GM12878 (cell line): Measurements from ENCODE around the gene STON2. TPM values are rescaled to one million over a fixed set of nuclear protein-coding genes. Genes with fewer than 3 reads are reported as not detected.

ENCODE experiments used
- ATAC-seq: fragments of 200-7000 bp; cut with Tn5 transposase; 3 replicates; pipeline ENCODE4 v1.9.1; 2020; ENCODE audit warnings: mild to moderate bottlenecking, moderate library complexity
- BruUV-seq: library from RNA; stranded (reverse); fragments of 400-500 nt; replicated peaks from 2 replicates; lab custom pipeline; 2021; lab: Mats Ljungman, UMichigan
- CTCF ChIA-PET: fragments of 300-600 bp; sonication (Branson Sonifier 250); formaldehyde crosslinking; extraction: SDS; loops from one replicate; lab custom pipeline; 2021; ENCODE audit warnings: inconsistent platforms; lab: Yijun Ruan, JAX
- POLR2A ChIA-PET: fragments of 350-600 bp; formaldehyde crosslinking; extraction: SDS; loops from one replicate; lab custom pipeline; 2021; ENCODE audit warnings: inconsistent platforms; lab: Charles Lee
- RAD21 ChIA-PET: fragments of 300-600 bp; sonication (Branson Sonifier 250); formaldehyde crosslinking; loops from one replicate; lab custom pipeline; 2023; ENCODE audit warnings: antibody characterized with exemption; ENCODE audit not compliant: unreplicated experiment; lab: Charles Lee
- SMC1A ChIA-PET: fragments of 300-600 bp; sonication (Branson Sonifier 250); formaldehyde crosslinking; loops from one replicate; lab custom pipeline; 2023; ENCODE audit not compliant: unreplicated experiment, uncharacterized antibody; lab: Charles Lee
- DNase-seq: peaks from one replicate; pipeline ENCODE4 v3.0.0-alpha.2; 2011; ENCODE audit warnings: low read depth, low spot score
- FAIRE-seq: peaks from 3 replicates; lab custom pipeline; 2011; peaks lifted over from hg19 to GRCh38; lab: Jason Lieb, UNC
- H2AFZ ChIP-seq: 2 replicates; pipeline ENCODE4 v1.6.0; 2011; ENCODE audit warnings: low read depth, low read length, control low read depth; ENCODE audit not compliant: control insufficient read depth
- H3K27ac ChIP-seq: 2 replicates; pipeline ENCODE4 v1.5.1; 2011; ENCODE audit warnings: control low read depth; ENCODE audit not compliant: control insufficient read depth, insufficient read depth
- H3K27me3 ChIP-seq, 2 experiments: replicated peaks in 1 of 2; 2 replicates each; pipeline versions ENCODE4 v1.6.0 to v1.6.1; 2011; ENCODE audit warnings: low read length in 1 of 2; ENCODE audit not compliant: control insufficient read depth in 2 of 2, insufficient read depth in 2 of 2
- H3K36me3 ChIP-seq, 2 experiments: 2 replicates each; pipeline ENCODE4 v1.5.1; 2011; ENCODE audit warnings: low read length in 1 of 2; ENCODE audit not compliant: control insufficient read depth in 2 of 2, insufficient read depth in 2 of 2
- H3K4me1 ChIP-seq: 2 replicates; pipeline ENCODE4 v1.6.1; 2011; ENCODE audit warnings: mild to moderate bottlenecking, low read length, moderate library complexity, mixed read lengths; ENCODE audit not compliant: control insufficient read depth, insufficient read depth
- H3K4me2 ChIP-seq: 2 replicates; pipeline ENCODE4 v1.6.0; 2011; ENCODE audit warnings: control low read depth; ENCODE audit not compliant: control insufficient read depth, insufficient read depth
- H3K4me3 ChIP-seq: fragments of 200-600 bp; sonication (generic); 2 replicates; pipeline ENCODE4 v1.5.1; 2016
- H3K79me2 ChIP-seq: 2 replicates; pipeline ENCODE4 v1.6.0; 2011; ENCODE audit warnings: low read length; ENCODE audit not compliant: control insufficient read depth, insufficient read depth
- H3K9ac ChIP-seq: 2 replicates; pipeline ENCODE4 v1.8.0; 2011; ENCODE audit warnings: low read length, control low read depth, mixed read lengths; ENCODE audit not compliant: control insufficient read depth, insufficient read depth
- H3K9me3 ChIP-seq: replicated peaks from 3 replicates; pipeline ENCODE4 v1.5.1; 2011; ENCODE audit warnings: mild to moderate bottlenecking, low read length; ENCODE audit not compliant: control insufficient read depth, insufficient read depth
- H4K20me1 ChIP-seq: 2 replicates; pipeline ENCODE4 v1.6.0; 2011; ENCODE audit not compliant: control insufficient read depth, insufficient read depth
- BCL11A ChIP-seq: IDR thresholded peaks from 2 replicates; pipeline ENCODE4 v1.6.1; 2011; ENCODE audit warnings: low read depth, low read length
- EP300 ChIP-seq, 2 experiments: fragments of 150-350 bp in 1 of 2; IDR thresholded peaks; 2 replicates each; pipeline ENCODE4 v1.6.1; 2011 to 2012; ENCODE audit warnings: low read depth in 2 of 2, low read length in 2 of 2, borderline replicate concordance in 1 of 2, improper control_type of control experiment in 1 of 2, inconsistent platforms in 1 of 2; ENCODE audit not compliant: control insufficient read depth in 1 of 2
- EZH2 ChIP-seq: IDR thresholded peaks from 2 replicates; pipeline ENCODE4 v1.6.1; 2012; ENCODE audit warnings: low read depth, mild to moderate bottlenecking, control low read depth, inconsistent platforms, low read length, borderline replicate concordance; ENCODE audit not compliant: control insufficient read depth
- HDGF ChIP-seq: fragments of 450-650 bp; IDR thresholded peaks from 2 replicates; pipeline ENCODE4 v1.6.1; 2016; ENCODE audit warnings: antibody characterized with exemption
- KAT2A ChIP-seq: conservative IDR thresholded peaks from 2 replicates; pipeline ENCODE4 v1.6.1; 2011; ENCODE audit warnings: low read depth, low read length; ENCODE audit not compliant: control insufficient read depth
- NR2C2 ChIP-seq: IDR thresholded peaks from 2 replicates; pipeline ENCODE4 v1.6.1; 2011; ENCODE audit warnings: borderline replicate concordance, low read depth; ENCODE audit not compliant: control insufficient read depth, insufficient read length
- RAD51 ChIP-seq: fragments of 450-650 bp; IDR thresholded peaks from 2 replicates; pipeline ENCODE4 v1.6.1; 2016; ENCODE audit warnings: moderate library complexity, mild to moderate bottlenecking, inconsistent platforms
- SIN3A ChIP-seq: IDR thresholded peaks from 2 replicates; pipeline ENCODE4 v1.6.1; 2012; ENCODE audit warnings: low read depth, low read length, improper control_type of control experiment
- SIX5 ChIP-seq: IDR thresholded peaks from 2 replicates; pipeline ENCODE4 v1.6.1; 2011; ENCODE audit warnings: mild to moderate bottlenecking, low read depth, low read length, moderate library complexity; ENCODE audit not compliant: severe bottlenecking
- SMAD5 ChIP-seq: IDR thresholded peaks from 2 replicates; pipeline ENCODE4 v1.6.1; 2016; ENCODE audit warnings: antibody characterized with exemption, low read depth
- ZNF217 ChIP-seq: fragments of 450-650 bp; IDR thresholded peaks from 2 replicates; pipeline ENCODE4 v1.6.1; 2017; ENCODE audit warnings: antibody characterized with exemption, mild to moderate bottlenecking
- WGBS: methylation state at CpG from one replicate; pipeline ENCODE4 v1.1.6; 2016; ENCODE audit warnings: low lambda C conversion rate; ENCODE audit not compliant: insufficient replicate concordance, insufficient coverage; ENCODE audit errors: missing lambda C conversion rate; 5-methylcytosine and 5-hydroxymethylcytosine counted together
- in situ Hi-C: fragments of 300-500 bp; cut with MboI; formaldehyde crosslinking; loops from 9 replicates; pipeline ENCODE4 v1.14.3; 2018; ENCODE audit warnings: mixed read lengths
- intact Hi-C: fragments of 100-400 bp; cut with micrococcal nuclease; formaldehyde crosslinking; loops from one replicate; pipeline ENCODE4 v1.14.2; 2022; ENCODE audit not compliant: unreplicated experiment
- polyA plus RNA-seq, 11 experiments: library from polyadenylated mRNA; depleted of rRNA in 4 of 11; unstranded in 6 of 11; stranded (reverse) in 5 of 11; fragments of >200 nt; fragmentation: Nextera tagmentation in 4 of 11; fragmentation: Illumina TruSeq in 1 of 11; extraction: Ambion mirVana in 4 of 11; extraction: Trizol in 1 of 11; gene quantifications; 1 replicate in 1 of 11; 2 replicates in 10 of 11; pipeline versions ENCODE4 v1.2.1 to v1.2.3, GENCODE V29; 2011 to 2016; ENCODE audit warnings: inconsistent platforms in 2 of 11, missing spikeins in 2 of 11, low read depth in 1 of 11
- total RNA-seq, 4 experiments: library from RNA; depleted of rRNA in 3 of 4; stranded (reverse); fragments of >200 nt in 3 of 4; fragmentation: Illumina TruSeq in 1 of 4; extraction: Trizol in 1 of 4; gene quantifications; 2 replicates each; pipeline versions ENCODE4 v1.2.1 to v1.2.3, GENCODE V29; 2013 to 2021
- TF ChIP-seq, protein P1 (sequence below): IDR thresholded peaks from 2 replicates; pipeline ENCODE4 v1.6.1; 2011; ENCODE audit warnings: mild to moderate bottlenecking, low read depth, low read length, moderate library complexity; ENCODE audit not compliant: insufficient replicate concordance

STON2 gene
- total and polyA plus RNA-seq, 10 of the 15 experiments (the other 5 are each of a cell fraction or from before 2014, with no cell fraction given) = 0.03 to 0.13 (median 0.03) TPM; not detected in 7

- TF ChIP-seq SIN3A (no peak), EZH2 (no peak)
- TF ChIP-seq, all 136 proteins: peak for 0
Measured at GRCh38 chr14:81323093-81323492, 77.0 kb downstream of the STON2 start (continued).

- in situ Hi-C loops (no loop called here), intact Hi-C loops (no loop called here)
- TF ChIP-seq KAT2A = no peak
- ChIA-PET CTCF (no interaction called here), RAD21 (no interaction called here), POLR2A (no interaction called here), SMC1A (no interaction called here)
- FAIRE-seq (no peak), ATAC-seq (no peak), DNase-seq (no peak)
- no peaks in the 10 kb centered on the region for H4K20me1 ChIP-seq
- H2AFZ ChIP-seq = no peak overlapping the region
- H3K4me3 ChIP-seq = no peak overlapping the region
- 28% methylated on average over 3 of the region's 3 CpGs for WGBS
- no peaks in the 10 kb centered on the region for H3K4me1 ChIP-seq
- no peak overlapping the region for H3K9ac ChIP-seq
- H3K79me2 ChIP-seq = no peaks in the 10 kb centered on the region
- no peak overlapping the region for H3K27ac ChIP-seq
- H3K36me3 ChIP-seq = no peaks in the 10 kb centered on the region
- no peak overlapping the region for H3K4me2 ChIP-seq
- H3K9me3 ChIP-seq = no peaks in the 10 kb centered on the region
- H3K27me3 ChIP-seq = no peaks in the 10 kb centered on the region
- BruUV-seq = no TSS peak
Measured at GRCh38 chr14:81319946-81320345, 80.2 kb downstream of the STON2 start.

DNA sequence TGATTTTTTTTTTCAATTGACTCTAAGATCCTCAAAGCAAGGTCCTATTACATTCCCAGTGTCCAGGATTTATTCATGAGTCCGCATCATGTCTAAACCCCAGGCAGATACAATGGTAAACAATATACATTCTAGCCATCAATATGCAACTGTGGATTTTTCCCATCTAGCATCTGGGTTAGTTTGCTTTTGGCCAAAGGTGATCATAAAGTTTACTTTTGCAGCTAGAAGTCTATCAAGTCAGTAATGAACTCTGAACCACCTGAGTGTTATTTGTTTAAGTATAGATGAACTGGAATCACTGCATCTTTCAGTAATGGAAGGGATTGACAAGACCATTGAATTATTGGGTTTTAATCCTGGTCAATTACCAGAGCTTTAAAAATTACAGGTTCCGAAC lies 80.8 kb downstream of the STON2 start:
- Histone ChIP-seq H3K27ac (no peak overlapping the region), H3K9me3 (no peaks in the 10 kb centered on the region), H3K4me2 (no peak overlapping the region), H3K4me1 (no peaks in the 10 kb centered on the region), H3K27me3 (no peaks in the 10 kb centered on the region), H4K20me1 (no peaks in the 10 kb centered on the region), H3K79me2 (no peaks in the 10 kb centered on the region), H3K36me3 (no peaks in the 10 kb centered on the region), H3K9ac (no peak overlapping the region), H2AFZ (no peak overlapping the region), H3K4me3 (no peak overlapping the region)
- ChIA-PET POLR2A (no interaction called here), RAD21 (no interaction called here), SMC1A (no interaction called here), CTCF (no interaction called here)
- DNase-seq = no peak
- no peak for ATAC-seq
- WGBS = 58% methylated on average over 2 of the region's 2 CpGs
- FAIRE-seq = no peak
- in situ Hi-C loops = no loop called here
- intact Hi-C loops = no loop called here
- BruUV-seq = no TSS peak
- no peak for TF ChIP-seq EP300 (IDR thresholded peaks at IDR 0.05; ENCODE audit: borderline replicate concordance in 1 of 2, control insufficient read depth in 1 of 2, low read depth in 2 of 2, low read length in 2 of 2)
- no peak for TF ChIP-seq SIX5
- TF ChIP-seq SMAD5 = no peak
- TF ChIP-seq, protein P1, sequence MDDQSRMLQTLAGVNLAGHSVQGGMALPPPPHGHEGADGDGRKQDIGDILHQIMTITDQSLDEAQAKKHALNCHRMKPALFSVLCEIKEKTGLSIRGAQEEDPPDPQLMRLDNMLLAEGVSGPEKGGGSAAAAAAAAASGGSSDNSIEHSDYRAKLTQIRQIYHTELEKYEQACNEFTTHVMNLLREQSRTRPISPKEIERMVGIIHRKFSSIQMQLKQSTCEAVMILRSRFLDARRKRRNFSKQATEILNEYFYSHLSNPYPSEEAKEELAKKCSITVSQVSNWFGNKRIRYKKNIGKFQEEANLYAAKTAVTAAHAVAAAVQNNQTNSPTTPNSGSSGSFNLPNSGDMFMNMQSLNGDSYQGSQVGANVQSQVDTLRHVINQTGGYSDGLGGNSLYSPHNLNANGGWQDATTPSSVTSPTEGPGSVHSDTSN = no peak
- no peak for TF ChIP-seq BCL11A
- no peak for TF ChIP-seq HDGF
- no peak for TF ChIP-seq NR2C2
- no peak for TF ChIP-seq RAD51
- no peak for TF ChIP-seq ZNF217
